ENCODE measurements around the gene PDSS1. TPM values are rescaled to one million over a fixed set of nuclear protein-coding genes. Genes with fewer than 3 reads are reported as not detected.

PDSS1 gene
- total and polyA plus RNA-seq, 2 of the 13 experiments (the other 11 are each of a cell fraction or from before 2014, with no cell fraction given) = 18.7 to 19.3 TPM

DNA sequence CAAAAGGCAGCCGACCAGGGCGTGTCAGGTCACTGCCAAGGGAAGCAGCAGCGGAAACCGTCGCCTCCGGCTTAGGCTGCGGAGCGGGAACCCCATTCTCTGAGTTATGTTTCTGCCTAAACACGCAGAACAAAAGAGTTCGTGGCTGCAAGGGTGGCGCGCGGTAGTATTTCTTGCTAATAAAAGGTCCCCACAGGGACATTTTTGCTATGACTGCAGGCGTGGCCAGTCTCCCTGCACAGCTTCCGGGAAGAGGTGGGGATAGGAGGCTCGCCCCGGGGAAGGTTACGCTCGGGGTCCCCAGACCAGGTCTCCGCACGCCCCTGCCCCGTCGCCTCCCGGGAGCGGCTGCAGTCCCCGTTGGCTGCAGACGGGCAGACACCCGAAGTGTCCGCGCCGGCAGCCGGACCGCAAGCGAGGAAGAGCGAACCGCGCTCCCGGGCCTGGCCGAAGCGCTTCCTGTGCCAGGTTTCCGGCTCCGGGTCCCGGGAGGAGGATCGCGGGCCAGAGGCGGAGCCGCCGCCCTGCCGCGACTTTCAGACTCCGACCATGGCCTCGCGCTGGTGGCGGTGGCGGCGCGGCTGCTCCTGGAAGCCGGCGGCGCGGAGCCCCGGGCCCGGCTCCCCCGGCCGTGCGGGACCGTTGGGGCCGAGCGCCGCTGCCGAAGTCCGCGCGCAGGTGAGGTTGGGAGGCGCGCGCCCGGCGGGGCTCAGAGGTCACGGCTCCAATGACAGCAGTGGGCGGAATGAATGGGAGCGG, at the start of gene PDSS1 (continued):
- peak; percentile 86; the same call in 1 of the 2 replicates for TF ChIP-seq ZNF567 (CRISPR knock-in tag; IDR thresholded peaks at IDR 0.05; ENCODE audit: borderline replicate concordance)
- peak; percentile 25; the same call in 1 of the 2 replicates for TF ChIP-seq ZFP82 (CRISPR knock-in tag; IDR thresholded peaks at IDR 0.05; ENCODE audit: borderline replicate concordance)
- TF ChIP-seq ZNF672 (CRISPR knock-in tag; IDR thresholded peaks at IDR 0.05) = peak; percentile 43; the same call in 1 of the 2 replicates
- no peak for TF ChIP-seq EZH2 (conservative IDR thresholded peaks at IDR 0.05; ENCODE audit: low read depth, low read length)
- TF ChIP-seq ZNF33A (CRISPR knock-in tag; IDR thresholded peaks at IDR 0.05; ENCODE audit: borderline replicate concordance) = no peak
- TF ChIP-seq ATRX (CRISPR knock-in tag; IDR thresholded peaks at IDR 0.05; ENCODE audit: borderline replicate concordance) = no peak
- TF ChIP-seq RBFOX2 (IDR thresholded peaks at IDR 0.05; ENCODE audit: low read depth, low read length) = peak; percentile 97
- TF ChIP-seq, protein P1, sequence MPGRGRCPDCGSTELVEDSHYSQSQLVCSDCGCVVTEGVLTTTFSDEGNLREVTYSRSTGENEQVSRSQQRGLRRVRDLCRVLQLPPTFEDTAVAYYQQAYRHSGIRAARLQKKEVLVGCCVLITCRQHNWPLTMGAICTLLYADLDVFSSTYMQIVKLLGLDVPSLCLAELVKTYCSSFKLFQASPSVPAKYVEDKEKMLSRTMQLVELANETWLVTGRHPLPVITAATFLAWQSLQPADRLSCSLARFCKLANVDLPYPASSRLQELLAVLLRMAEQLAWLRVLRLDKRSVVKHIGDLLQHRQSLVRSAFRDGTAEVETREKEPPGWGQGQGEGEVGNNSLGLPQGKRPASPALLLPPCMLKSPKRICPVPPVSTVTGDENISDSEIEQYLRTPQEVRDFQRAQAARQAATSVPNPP (CRISPR knock-in tag; IDR thresholded peaks at IDR 0.05) = no peak
- no peak for TF ChIP-seq RFX3 (CRISPR knock-in tag; IDR thresholded peaks at IDR 0.05)
- no peak; the same call in 1 of the 2 replicates for TF ChIP-seq EED (CRISPR knock-in tag; IDR thresholded peaks at IDR 0.05)
- no peak for TF ChIP-seq MTF1 (CRISPR knock-in tag; IDR thresholded peaks at IDR 0.05)
- no peak for TF ChIP-seq ZNF12 (CRISPR knock-in tag; IDR thresholded peaks at IDR 0.05)
- TF ChIP-seq MTF2 (CRISPR knock-in tag; IDR thresholded peaks at IDR 0.05; ENCODE audit: borderline replicate concordance) = no peak
- TF ChIP-seq, protein P2, sequence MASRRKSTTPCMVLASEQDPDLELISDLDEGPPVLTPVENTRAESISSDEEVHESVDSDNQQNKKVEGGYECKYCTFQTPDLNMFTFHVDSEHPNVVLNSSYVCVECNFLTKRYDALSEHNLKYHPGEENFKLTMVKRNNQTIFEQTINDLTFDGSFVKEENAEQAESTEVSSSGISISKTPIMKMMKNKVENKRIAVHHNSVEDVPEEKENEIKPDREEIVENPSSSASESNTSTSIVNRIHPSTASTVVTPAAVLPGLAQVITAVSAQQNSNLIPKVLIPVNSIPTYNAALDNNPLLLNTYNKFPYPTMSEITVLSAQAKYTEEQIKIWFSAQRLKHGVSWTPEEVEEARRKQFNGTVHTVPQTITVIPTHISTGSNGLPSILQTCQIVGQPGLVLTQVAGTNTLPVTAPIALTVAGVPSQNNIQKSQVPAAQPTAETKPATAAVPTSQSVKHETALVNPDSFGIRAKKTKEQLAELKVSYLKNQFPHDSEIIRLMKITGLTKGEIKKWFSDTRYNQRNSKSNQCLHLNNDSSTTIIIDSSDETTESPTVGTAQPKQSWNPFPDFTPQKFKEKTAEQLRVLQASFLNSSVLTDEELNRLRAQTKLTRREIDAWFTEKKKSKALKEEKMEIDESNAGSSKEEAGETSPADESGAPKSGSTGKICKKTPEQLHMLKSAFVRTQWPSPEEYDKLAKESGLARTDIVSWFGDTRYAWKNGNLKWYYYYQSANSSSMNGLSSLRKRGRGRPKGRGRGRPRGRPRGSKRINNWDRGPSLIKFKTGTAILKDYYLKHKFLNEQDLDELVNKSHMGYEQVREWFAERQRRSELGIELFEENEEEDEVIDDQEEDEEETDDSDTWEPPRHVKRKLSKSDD (CRISPR knock-in tag; IDR thresholded peaks at IDR 0.05; ENCODE audit: low read depth) = no peak; the same call in 1 of the 2 replicates
- no peak for TF ChIP-seq TBP (CRISPR knock-in tag; IDR thresholded peaks at IDR 0.05)
- TF ChIP-seq, protein P3, sequence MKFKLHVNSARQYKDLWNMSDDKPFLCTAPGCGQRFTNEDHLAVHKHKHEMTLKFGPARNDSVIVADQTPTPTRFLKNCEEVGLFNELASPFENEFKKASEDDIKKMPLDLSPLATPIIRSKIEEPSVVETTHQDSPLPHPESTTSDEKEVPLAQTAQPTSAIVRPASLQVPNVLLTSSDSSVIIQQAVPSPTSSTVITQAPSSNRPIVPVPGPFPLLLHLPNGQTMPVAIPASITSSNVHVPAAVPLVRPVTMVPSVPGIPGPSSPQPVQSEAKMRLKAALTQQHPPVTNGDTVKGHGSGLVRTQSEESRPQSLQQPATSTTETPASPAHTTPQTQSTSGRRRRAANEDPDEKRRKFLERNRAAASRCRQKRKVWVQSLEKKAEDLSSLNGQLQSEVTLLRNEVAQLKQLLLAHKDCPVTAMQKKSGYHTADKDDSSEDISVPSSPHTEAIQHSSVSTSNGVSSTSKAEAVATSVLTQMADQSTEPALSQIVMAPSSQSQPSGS (CRISPR knock-in tag; IDR thresholded peaks at IDR 0.05) = no peak
- no peak for TF ChIP-seq MZF1 (CRISPR knock-in tag; IDR thresholded peaks at IDR 0.05; ENCODE audit: borderline replicate concordance)
- no peak for TF ChIP-seq ZNF850 (CRISPR knock-in tag; conservative IDR thresholded peaks at IDR 0.05)
- no peak for TF ChIP-seq ZIK1 (CRISPR knock-in tag; IDR thresholded peaks at IDR 0.05; ENCODE audit: borderline replicate concordance, low read depth)
- TF ChIP-seq XRCC5 (optimal IDR thresholded peaks at IDR 0.05; ENCODE audit: low read length) = peak; percentile 26
- no peak for TF ChIP-seq MIER3 (CRISPR knock-in tag; IDR thresholded peaks at IDR 0.05; ENCODE audit: borderline replicate concordance)
- no peak for TF ChIP-seq CC2D1A (CRISPR knock-in tag; IDR thresholded peaks at IDR 0.05)
- TF ChIP-seq BCL6 (CRISPR knock-in tag; IDR thresholded peaks at IDR 0.05) = no peak
- no peak for TF ChIP-seq NPAS2 (CRISPR knock-in tag; IDR thresholded peaks at IDR 0.05; ENCODE audit: borderline replicate concordance)

Data from HepG2 (cell line).